Loucy (cell line): ENCODE data around the gene BHLHA15.

Source experiments
- CTCF ChIP-seq: fragments of 200-600 bp; sonication (generic); conservative IDR thresholded peaks from 2 replicates; pipeline ENCODE4 v1.5.1; 2014; ENCODE audit warnings: mild to moderate bottlenecking, antibody characterized with exemption, low read length
- EZH2phosphoT487 ChIP-seq: fragments of 200-600 bp; IDR thresholded peaks from 2 replicates; pipeline ENCODE4 v1.6.1; 2018; ENCODE audit warnings: antibody characterized with exemption, mild to moderate bottlenecking, moderate library complexity, borderline replicate concordance

- TF ChIP-seq CTCF (no peak), EZH2phosphoT487 (no peak)
Observed at GRCh38 chr7:98189559-98189958, 21.7 kb upstream of the BHLHA15 start.
